Keratinocyte (primary cell): ENCODE data around the gene NACAD. TPM values are rescaled to one million over a fixed set of nuclear protein-coding genes. Genes with fewer than 3 reads are reported as not detected.
"Not testable (repeated sequence)": the region's sequence is repeated elsewhere in the genome, so short reads cannot be mapped to it uniquely, and the experiment has no call there.

Experiments
- DNase-seq: peaks from one replicate; pipeline ENCODE4 v3.0.0-alpha.2; 2011; ENCODE audit warnings: low read depth, missing footprints, low spot score
- FAIRE-seq: peaks from 2 replicates; lab custom pipeline; 2011; peaks lifted over from hg19 to GRCh38; lab: Jason Lieb, UNC
- H2AFZ ChIP-seq: 2 replicates; pipeline ENCODE4 v1.6.0; 2012; ENCODE audit warnings: low read length, control low read depth, inconsistent platforms; ENCODE audit not compliant: control insufficient read depth
- H3K27ac ChIP-seq: 2 replicates; pipeline ENCODE4 v1.5.1; 2011; ENCODE audit warnings: low read length; ENCODE audit not compliant: control insufficient read depth, insufficient read depth
- H3K27me3 ChIP-seq: 3 replicates; pipeline ENCODE4 v1.6.0; 2011; ENCODE audit warnings: low read length; ENCODE audit not compliant: control insufficient read depth, insufficient read depth; ENCODE audit errors: extremely low read depth
- H3K36me3 ChIP-seq, 2 experiments: 2 replicates in 1 of 2; 3 replicates in 1 of 2; pipeline ENCODE4 v1.5.1; 2011; ENCODE audit warnings: low read length in 2 of 2, mild to moderate bottlenecking in 1 of 2; ENCODE audit not compliant: control insufficient read depth in 2 of 2, insufficient read depth in 2 of 2; ENCODE audit errors: extremely low read depth in 1 of 2
- H3K4me1 ChIP-seq: 3 replicates; pipeline ENCODE4 v1.5.1; 2011; ENCODE audit warnings: low read length; ENCODE audit not compliant: control insufficient read depth, insufficient read depth; ENCODE audit errors: extremely low read depth
- H3K4me2 ChIP-seq: 3 replicates; pipeline ENCODE4 v1.6.0; 2011; ENCODE audit warnings: low read depth, low read length; ENCODE audit not compliant: control insufficient read depth, insufficient read depth; ENCODE audit errors: extremely low read depth
- H3K4me3 ChIP-seq, 3 experiments: fragments of 200-600 bp in 1 of 3; sonication (generic) in 1 of 3; 2 replicates in 2 of 3; 3 replicates in 1 of 3; pipeline ENCODE4 v1.5.1; 2011 to 2016; ENCODE audit warnings: low read length in 3 of 3, mild to moderate bottlenecking in 3 of 3, control low read depth in 2 of 3, inconsistent platforms in 1 of 3, low read depth in 1 of 3, mixed read lengths in 1 of 3, mixed run types in 1 of 3, moderate library complexity in 1 of 3; ENCODE audit not compliant: control insufficient read depth in 2 of 3, insufficient read depth in 2 of 3; ENCODE audit errors: extremely low read depth in 1 of 3
- H3K79me2 ChIP-seq: 2 replicates; pipeline ENCODE4 v1.6.0; 2012; ENCODE audit warnings: low read length; ENCODE audit not compliant: control insufficient read depth, insufficient read depth
- H3K9ac ChIP-seq: 3 replicates; pipeline ENCODE4 v1.6.0; 2011; ENCODE audit warnings: low read length; ENCODE audit not compliant: control insufficient read depth, insufficient read depth; ENCODE audit errors: extremely low read depth
- H3K9me1 ChIP-seq: 3 replicates; pipeline ENCODE4 v1.6.0; 2011; ENCODE audit warnings: low read length; ENCODE audit not compliant: control insufficient read depth, insufficient read depth; ENCODE audit errors: extremely low read depth
- H3K9me3 ChIP-seq: 2 replicates; pipeline ENCODE4 v1.5.1; 2012; ENCODE audit warnings: low read depth, low read length; ENCODE audit not compliant: control insufficient read depth
- H4K20me1 ChIP-seq: 3 replicates; pipeline ENCODE4 v1.6.0; 2011; ENCODE audit warnings: low read length; ENCODE audit not compliant: control insufficient read depth, insufficient read depth; ENCODE audit errors: extremely low read depth
- CTCF ChIP-seq, 3 experiments: IDR thresholded peaks in 1 of 3; conservative IDR thresholded peaks in 1 of 3; optimal IDR thresholded peaks in 1 of 3; 2 replicates in 2 of 3; 3 replicates in 1 of 3; pipeline versions ENCODE3 to v1.5.1; 2011; ENCODE audit warnings: low read length in 3 of 3, mild to moderate bottlenecking in 3 of 3, moderate library complexity in 2 of 3, control low read depth in 1 of 3, inconsistent platforms in 1 of 3; ENCODE audit not compliant: insufficient read depth in 2 of 3; ENCODE audit errors: extremely low read depth in 1 of 3
- EZH2 ChIP-seq: IDR thresholded peaks from one replicate; pipeline ENCODE4 v1.6.1; 2012; ENCODE audit warnings: inconsistent platforms, mild to moderate bottlenecking, low read length, moderate library complexity
- dilution Hi-C: fragments of 300-500 bp; cut with MboI; formaldehyde crosslinking; loops from one replicate; pipeline ENCODE4 v1.7.0; 2020; ENCODE audit warnings: low sequenced_read_pairs; ENCODE audit not compliant: extremely low pct_ligation_motif_present
- polyA plus RNA-seq, 5 experiments: library from polyadenylated mRNA; depleted of rRNA in 3 of 5; stranded (reverse) in 3 of 5; stranded (forward) in 1 of 5; unstranded in 1 of 5; fragments of >200 nt; gene quantifications; 1 replicate in 1 of 5; 2 replicates in 3 of 5; 3 replicates in 1 of 5; pipeline versions ENCODE4 v1.2.1 to v1.2.3, GENCODE V29; 2011 to 2012; ENCODE audit warnings: missing spikeins in 2 of 5, low read depth in 1 of 5, low replicate concordance in 1 of 5

The NACAD gene
- polyA plus RNA-seq, 1 donor (not counting 4 experiments of a cell fraction or from before 2014, with no cell fraction given) = 0.14 TPM

GRCh38 chr7:45036317-45036716 lies 52.5 kb downstream of the NACAD start:
- no peak overlapping the region for H2AFZ ChIP-seq
- H3K4me2 ChIP-seq = peak overlapping the region; percentile 54
- no peaks in the 10 kb centered on the region for H3K27me3 ChIP-seq
- dilution Hi-C loops = no loop called here
- peaks cover 5 to 20% of the 10 kb centered on the region in 2 experiments for H3K36me3 ChIP-seq
- no peak overlapping the region for H3K4me3 ChIP-seq
- H3K9ac ChIP-seq = no peak overlapping the region
- H3K9me3 ChIP-seq = no peaks in the 10 kb centered on the region
- FAIRE-seq (no peak), DNase-seq (no peak)
- no peaks in the 10 kb centered on the region for H4K20me1 ChIP-seq
- peaks cover 2% of the 10 kb centered on the region for H3K9me1 ChIP-seq
- TF ChIP-seq CTCF (optimal IDR thresholded peaks at IDR 0.05 in 1 of 3, IDR thresholded peaks at IDR 0.05 in 1 of 3, conservative IDR thresholded peaks at IDR 0.05 in 1 of 3; ENCODE audit: extremely low read depth in 1 of 3, insufficient read depth in 2 of 3, low read length in 3 of 3) = no peak
- no peak for TF ChIP-seq EZH2
- peaks cover 51% of the 10 kb centered on the region for H3K4me1 ChIP-seq
- peaks cover 43% of the 10 kb centered on the region for H3K79me2 ChIP-seq
- no peak overlapping the region for H3K27ac ChIP-seq

- dilution Hi-C loops = no loop called here
- H3K9me3 ChIP-seq = no peaks in the 10 kb centered on the region
- peaks cover 51% of the 10 kb centered on the region for H3K4me1 ChIP-seq
- FAIRE-seq = peak; percentile 67
- no peak overlapping the region for H3K9ac ChIP-seq
- no peaks in the 10 kb centered on the region for H4K20me1 ChIP-seq
- DNase-seq = no peak
- peak overlapping the region; percentile 54 for H3K4me2 ChIP-seq
- H3K36me3 ChIP-seq = peaks cover 5 to 16% of the 10 kb centered on the region in 2 experiments
- H3K4me3 ChIP-seq = no peak overlapping the region
- TF ChIP-seq EZH2 = no peak
- H3K9me1 ChIP-seq = peaks cover 2% of the 10 kb centered on the region
- peaks cover 43% of the 10 kb centered on the region for H3K79me2 ChIP-seq
- no peaks in the 10 kb centered on the region for H3K27me3 ChIP-seq
- H2AFZ ChIP-seq = peak overlapping the region; percentile 33
- H3K27ac ChIP-seq = no peak overlapping the region
Measured at GRCh38 chr7:45035893-45036292, 52.9 kb downstream of the NACAD start.

- Histone ChIP-seq H3K27ac (no peak overlapping the region), H3K4me1 (peaks cover 51% of the 10 kb centered on the region), H3K27me3 (no peaks in the 10 kb centered on the region), H3K9ac (no peak overlapping the region), H3K36me3 (peaks cover 5 to 11% of the 10 kb centered on the region in 2 experiments), H3K9me3 (no peaks in the 10 kb centered on the region), H3K79me2 (peaks cover 45% of the 10 kb centered on the region), H3K4me2 (peak overlapping the region; percentile 54), H3K4me3 (no peak overlapping the region), H2AFZ (no peak overlapping the region), H4K20me1 (no peaks in the 10 kb centered on the region), H3K9me1 (peaks cover 2% of the 10 kb centered on the region)
- no peak for FAIRE-seq
- TF ChIP-seq EZH2 (no peak), CTCF (optimal IDR thresholded peaks at IDR 0.05 in 1 of 3, IDR thresholded peaks at IDR 0.05 in 1 of 3, conservative IDR thresholded peaks at IDR 0.05 in 1 of 3; ENCODE audit: extremely low read depth in 1 of 3, insufficient read depth in 2 of 3, low read length in 3 of 3) (no peak)
- dilution Hi-C loops = no loop called here
- no peak for DNase-seq
Measured at GRCh38 chr7:45035371-45035770, 53.4 kb downstream of the NACAD start.

GRCh38 chr7:45034710-45035109 lies 54.1 kb downstream of the NACAD start:
- H3K27ac ChIP-seq, DNase-seq, H4K20me1 ChIP-seq, H3K4me3 ChIP-seq, H2AFZ ChIP-seq, H3K9me3 ChIP-seq, FAIRE-seq, H3K4me2 ChIP-seq, H3K27me3 ChIP-seq, dilution Hi-C loops, H3K9me1 ChIP-seq, H3K9ac ChIP-seq: not testable (repeated sequence)
- H3K4me1 ChIP-seq = peaks cover 51% of the 10 kb centered on the region
- peaks cover 6 to 15% of the 10 kb centered on the region in 2 experiments for H3K36me3 ChIP-seq
- peaks cover 51% of the 10 kb centered on the region for H3K79me2 ChIP-seq
